GM18520 (cell line): Measurements from ENCODE around the gene TLK2.
"Not testable (repeated sequence)": the region's sequence is repeated elsewhere in the genome, so short reads cannot be mapped to it uniquely, and the experiment has no call there.

ENCODE experiments used
- ATAC-seq: cut with Tn5 transposase; IDR thresholded peaks from one replicate; pipeline ENCODE4 v1.9.1; 2021; ENCODE audit not compliant: unreplicated experiment

Gene TLK2

DNA sequence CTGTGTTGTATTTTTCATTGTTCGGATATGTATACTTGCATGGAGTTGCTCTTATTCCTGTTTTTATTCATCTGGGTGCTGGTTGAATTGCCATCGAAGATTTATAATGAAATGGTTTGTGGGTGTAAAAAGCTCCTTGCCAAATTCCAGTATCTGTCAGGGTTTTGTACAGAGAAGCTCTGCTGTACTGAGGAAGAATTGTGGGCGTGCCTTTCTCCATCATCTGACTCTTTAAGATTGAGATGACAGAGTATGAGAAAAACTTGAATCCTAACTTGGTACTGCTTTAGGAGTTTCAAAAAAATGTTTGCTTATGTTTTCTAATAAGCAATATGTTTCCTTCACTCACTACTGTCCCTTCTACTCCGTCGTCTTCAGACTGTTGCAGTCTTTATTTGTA lies 78.9 kb downstream of the TLK2 start:
- not testable (repeated sequence) for ATAC-seq

GRCh38 chr17:62558941-62559340 lies 80.3 kb downstream of the TLK2 start:
- ATAC-seq = not testable (repeated sequence)

- not testable (repeated sequence) for ATAC-seq
These were observed 82.3 kb downstream of the TLK2 start for GRCh38 chr17:62560971-62561370.

DNA sequence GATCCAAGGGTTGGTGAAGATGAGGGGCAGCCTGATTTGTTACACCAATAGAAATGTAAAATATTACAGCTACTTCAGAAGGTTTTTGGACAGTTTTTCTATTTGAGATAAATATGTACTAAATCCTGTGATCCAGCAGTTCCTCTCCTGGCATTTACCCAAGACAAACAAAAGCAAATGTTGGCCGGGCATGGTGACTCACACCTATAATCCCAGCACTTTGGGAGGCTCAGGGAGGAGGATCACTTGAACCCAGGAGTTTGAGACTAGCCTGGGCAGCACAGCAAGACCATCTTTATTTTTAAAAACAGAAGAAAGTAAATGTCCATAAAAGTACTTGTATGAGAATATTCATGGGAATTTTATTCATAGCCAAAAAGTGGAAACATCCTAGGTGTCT lies 84.0 kb downstream of the TLK2 start:
- no peak for ATAC-seq

- no peak for ATAC-seq
These were observed 87.2 kb downstream of the TLK2 start for GRCh38 chr17:62565817-62566216.

- ATAC-seq = no peak
These were observed 88.5 kb downstream of the TLK2 start for GRCh38 chr17:62566996-62567578.

GRCh38 chr17:62572488-62572887 lies 93.9 kb downstream of the TLK2 start:
- no peak for ATAC-seq

GRCh38 chr17:62572888-62573401 lies 94.3 kb downstream of the TLK2 start:
- ATAC-seq = no peak

DNA sequence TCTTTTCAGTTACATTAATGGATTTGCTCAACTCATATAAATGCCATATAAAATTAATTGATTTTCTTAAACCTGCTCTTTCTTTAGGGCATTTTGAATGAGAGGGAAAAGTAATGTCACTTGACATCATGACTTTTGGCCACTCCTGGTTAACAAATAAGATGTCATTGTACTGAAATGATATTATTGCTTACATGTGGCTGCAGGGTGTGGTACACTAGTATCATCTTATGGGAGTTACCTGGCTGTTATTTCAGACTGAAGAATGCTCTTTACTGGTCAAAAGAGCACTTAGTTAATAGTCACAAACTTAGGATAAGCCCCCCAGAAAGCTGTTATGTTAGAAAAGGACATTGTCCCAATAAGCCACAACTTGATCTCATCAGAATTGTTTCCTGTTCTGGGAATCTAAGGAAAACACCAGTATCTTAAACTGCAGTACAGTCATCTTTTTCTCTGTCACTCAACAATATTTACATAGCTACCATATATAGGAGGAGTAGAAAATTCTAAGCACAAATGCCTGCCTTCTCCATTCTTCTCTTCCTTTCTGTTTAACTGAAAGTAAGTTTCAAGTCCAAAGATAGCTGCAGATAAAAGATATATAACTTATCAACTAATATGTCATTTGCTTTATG lies 95.0 kb downstream of the TLK2 start:
- no peak for ATAC-seq

GRCh38 chr17:62576382-62576781 lies 97.8 kb downstream of the TLK2 start:
- ATAC-seq = no peak

GRCh38 chr17:62578757-62579487 lies 100.3 kb downstream of the TLK2 start:
- no peak for ATAC-seq

GRCh38 chr17:62580947-62581346 lies 102.3 kb downstream of the TLK2 start:
- ATAC-seq = no peak

- ATAC-seq = no peak
These were observed 103.1 kb downstream of the TLK2 start for GRCh38 chr17:62581764-62582163.

- ATAC-seq = no peak
These were observed 108.9 kb downstream of the TLK2 start for GRCh38 chr17:62587554-62587953.

DNA sequence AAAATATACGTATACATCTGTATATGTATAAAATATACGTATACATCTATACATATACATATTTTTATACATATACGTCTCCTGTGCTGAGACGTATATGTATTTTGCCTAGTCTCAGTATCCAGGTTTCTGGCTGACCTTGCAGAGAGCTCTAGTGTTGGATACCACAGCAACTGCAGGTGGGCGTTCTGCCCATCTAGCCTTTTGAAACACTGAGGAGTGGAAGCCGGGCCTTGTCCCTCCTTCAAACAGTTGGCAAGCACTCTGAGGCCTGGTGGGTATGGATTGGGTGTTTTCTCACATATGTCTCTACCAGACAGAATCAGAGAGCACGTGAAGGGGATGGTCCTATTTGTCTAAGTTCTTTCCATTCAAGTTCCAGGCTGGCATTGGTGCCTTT lies 109.5 kb downstream of the TLK2 start:
- ATAC-seq = no peak

GRCh38 chr17:62591333-62591732 lies 112.7 kb downstream of the TLK2 start:
- ATAC-seq = no peak

- ATAC-seq = not testable (repeated sequence)
These were observed 113.2 kb downstream of the TLK2 start for GRCh38 chr17:62591822-62592221.

DNA sequence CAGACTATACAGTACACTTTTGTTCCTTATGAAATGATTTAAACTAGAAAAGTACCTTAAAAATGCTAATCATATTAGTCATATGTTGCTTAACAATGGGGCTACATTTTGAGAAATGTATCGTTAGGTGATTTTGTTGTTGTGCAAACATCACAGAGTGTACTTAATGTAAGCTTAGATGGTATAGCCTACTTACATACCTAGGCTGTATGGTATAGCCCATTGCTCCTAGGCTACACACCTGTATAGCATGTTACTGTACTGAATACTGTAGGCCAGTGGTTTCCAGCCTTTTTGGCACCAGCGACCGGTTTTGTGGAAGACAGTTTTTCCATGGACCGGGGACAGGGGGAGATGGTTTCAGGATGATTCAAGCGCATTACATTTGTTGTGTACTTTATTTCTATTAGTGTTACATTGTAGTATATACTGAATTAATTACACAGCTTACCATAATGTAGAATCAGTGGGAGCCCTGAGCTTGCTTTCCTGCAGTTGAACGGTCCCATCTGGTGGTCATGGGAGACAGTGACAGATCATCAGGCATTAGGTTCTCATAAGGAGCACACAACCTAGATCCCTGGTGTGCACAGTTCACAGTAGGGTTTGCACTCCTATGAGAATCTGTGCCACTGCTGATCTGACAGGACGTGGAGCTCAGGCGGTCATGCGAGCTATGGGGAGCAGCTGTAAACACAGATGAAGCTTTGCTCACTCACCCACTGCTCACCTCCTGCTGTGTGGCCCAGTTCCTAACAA lies 113.9 kb downstream of the TLK2 start:
- ATAC-seq = no peak

- no peak for ATAC-seq
These were observed 116.9 kb downstream of the TLK2 start for GRCh38 chr17:62595484-62595883.

DNA sequence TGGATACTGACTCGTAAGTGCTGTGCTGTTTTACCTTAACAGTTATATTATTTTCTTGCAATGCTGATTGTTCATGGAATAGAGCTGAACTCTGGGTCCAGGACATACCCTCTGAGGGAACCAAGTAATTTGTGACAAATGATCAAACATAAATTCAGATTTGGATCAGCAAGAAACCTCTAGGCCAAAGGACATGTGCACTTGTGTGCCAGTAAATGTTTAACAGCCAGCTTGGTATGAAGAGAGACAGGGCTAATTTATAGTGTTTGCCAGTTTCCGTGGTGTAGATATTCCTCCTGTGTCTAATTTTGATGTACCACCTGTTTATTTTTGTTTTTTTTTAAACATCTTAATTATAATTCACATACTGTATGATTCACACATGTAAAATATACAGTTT lies 118.0 kb downstream of the TLK2 start:
- no peak for ATAC-seq

- no peak for ATAC-seq
These were observed 118.5 kb downstream of the TLK2 start for GRCh38 chr17:62597150-62597549.
